ENCODE results near the gene OR7A5.
"Not testable (repeated sequence)": the region's sequence is repeated elsewhere in the genome, so short reads cannot be mapped to it uniquely, and the experiment has no call there.

Gene OR7A5

DNA sequence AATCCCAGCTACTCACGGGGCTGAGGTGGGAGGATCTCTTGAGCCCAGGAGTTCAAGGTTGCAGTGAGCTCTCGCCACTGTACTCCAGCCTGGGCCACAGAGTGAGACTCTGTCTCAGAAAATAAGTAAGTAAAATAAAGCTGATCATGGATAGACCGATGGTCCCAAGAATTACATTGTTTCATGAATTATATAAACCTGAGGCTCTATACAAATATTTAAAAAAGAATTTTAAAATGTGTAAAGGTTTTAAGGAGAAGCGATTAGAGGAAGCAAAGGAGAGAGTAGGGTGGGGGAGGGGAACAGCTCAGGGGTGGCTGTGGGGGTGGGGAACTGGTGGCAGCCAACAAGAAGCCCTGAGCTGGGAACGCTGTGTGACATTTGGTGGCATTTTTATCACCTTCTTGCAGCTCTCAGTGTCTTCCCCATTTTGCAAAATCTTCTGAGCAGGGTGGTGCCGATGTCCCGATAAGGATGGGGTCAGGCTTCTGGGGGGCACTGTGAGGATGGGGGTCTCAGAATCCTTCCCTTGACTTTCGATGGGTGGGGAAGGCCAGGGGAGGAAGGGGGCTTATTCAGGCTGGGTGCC is 51.5 kb downstream of the OR7A5 start:
- DNase-seq, result not testable (repeated sequence)

DNA sequence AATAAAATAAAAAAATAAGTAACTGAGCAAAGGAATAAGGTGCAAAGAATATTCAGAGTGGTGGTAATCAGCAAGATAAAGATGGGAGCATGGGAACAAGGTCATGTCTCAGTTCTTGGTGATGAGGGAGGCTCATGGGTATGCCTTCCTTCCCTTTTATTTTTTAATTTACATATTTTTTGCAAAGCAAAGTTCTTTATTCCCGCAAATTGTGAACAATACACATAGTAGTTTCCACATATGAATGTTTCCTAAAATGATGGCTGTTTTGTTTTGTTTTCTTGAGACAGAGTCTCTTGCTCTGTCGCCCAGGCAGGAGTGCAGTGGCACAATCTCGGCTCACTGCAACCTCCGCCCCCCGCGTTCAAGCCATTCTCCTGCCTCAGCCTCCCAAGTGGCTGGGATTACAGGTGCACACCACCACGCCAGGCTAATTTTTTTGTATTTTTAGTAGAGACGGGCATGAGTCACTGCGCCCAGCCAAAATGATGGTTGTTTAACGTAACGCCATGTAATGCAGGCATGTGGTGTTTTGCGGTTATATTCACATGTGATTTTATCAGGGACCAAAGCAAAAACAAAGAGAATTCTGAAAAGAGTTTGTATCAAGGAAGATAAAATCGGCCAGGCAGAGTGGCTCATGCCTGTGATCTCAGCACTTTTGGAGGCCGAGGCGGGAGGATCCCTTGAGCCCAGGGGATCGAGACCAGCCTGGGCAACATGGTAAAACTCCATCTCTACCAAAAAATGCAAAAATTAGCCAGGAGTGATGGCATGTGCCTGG is 52.2 kb downstream of the OR7A5 start:
- no peak for DNase-seq

GRCh38 chr19:14781713-14782536 is 53.1 kb downstream of the OR7A5 start:
- not testable (repeated sequence) for DNase-seq

DNA sequence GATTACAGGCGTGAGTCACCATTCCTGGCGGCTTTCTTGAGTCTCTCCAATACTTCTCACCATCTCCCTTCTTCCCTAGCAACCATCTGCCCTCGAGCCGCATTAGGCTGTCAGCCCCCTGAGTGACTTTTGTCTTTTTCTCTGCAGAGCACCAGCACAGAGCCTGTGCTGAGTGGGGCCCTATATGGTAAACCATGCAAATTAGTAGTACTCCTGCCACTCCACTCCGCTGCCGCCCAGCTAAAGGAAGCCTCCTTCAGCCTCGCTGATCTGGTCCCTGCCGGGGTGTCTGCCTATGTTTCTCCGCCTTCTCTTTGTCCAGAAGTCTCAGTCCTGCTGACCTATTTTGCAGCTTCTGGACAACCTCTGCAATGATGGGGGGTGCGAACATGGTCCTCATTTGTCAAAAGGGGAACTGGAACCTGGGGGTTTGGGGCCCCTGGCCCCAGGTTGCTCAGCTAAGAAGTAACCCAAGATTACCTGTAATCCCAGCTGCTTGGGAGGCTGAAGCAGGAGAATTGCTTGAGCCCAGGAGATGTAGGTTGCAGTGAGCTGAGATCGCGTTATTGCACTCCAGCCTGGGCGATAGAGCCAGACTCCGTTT is 54.3 kb downstream of the OR7A5 start:
- DNase-seq, result not testable (repeated sequence)

DNA sequence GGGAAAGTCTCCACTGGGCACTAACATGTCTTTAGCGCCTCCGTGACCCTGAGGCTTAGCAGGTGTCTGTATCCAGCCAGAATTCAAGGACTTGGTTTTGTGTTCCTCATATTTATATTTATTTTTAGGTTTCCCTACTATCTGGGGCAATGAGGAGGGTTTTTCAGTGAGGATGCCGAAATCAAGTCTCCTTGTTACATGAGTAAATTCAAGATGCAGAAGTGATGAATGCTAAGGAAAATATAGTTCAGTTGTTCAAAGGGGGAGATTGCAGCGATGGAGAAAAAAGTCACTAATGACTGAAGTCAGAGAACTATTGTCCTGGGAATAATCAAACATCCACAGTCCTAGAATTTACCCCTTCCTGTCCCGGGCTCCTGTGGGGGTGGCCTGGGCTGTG is 55.8 kb downstream of the OR7A5 start:
- no peak for DNase-seq

- DNase-seq, result not testable (repeated sequence)
These were observed 56.7 kb downstream of the OR7A5 start, which contains the start of gene ADGRE2 for GRCh38 chr19:14778110-14778845. TSS of gene ADGRE2 (minus strand) at chr19:14778560. CDS start at chr19:14776756, 1,804 bp downstream.

DNA sequence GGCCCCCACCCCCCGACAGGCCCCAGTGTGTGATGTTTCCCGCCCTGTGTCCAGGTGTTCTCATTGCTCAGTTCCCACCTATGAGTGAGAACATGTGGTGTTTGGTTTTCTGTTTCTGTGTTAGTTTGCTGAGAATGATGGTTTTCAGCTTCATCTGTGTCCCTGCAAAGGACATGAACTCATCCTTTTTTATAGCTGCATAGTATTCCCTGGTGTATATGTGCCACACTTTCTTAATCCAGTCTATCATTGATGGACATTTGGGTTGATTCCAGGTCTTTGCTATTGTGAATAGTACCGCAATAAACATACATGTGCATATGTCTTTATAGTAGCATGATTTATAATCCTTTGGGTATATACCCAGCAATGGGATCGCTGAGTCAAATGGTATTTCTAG is 57.3 kb downstream of the OR7A5 start:
- not testable (repeated sequence) for DNase-seq

All from fibroblast of skin of right quadriceps (primary cell).